A673 (cell line): Measurements from ENCODE around the gene C5orf58.

Source experiments
- CTCF ChIP-seq: fragments of 300-800, 200-600 bp; sonication (generic); conservative IDR thresholded peaks from 2 replicates; pipeline ENCODE4 v1.5.1; 2017; ENCODE audit warnings: low read depth, mild to moderate bottlenecking, antibody characterized with exemption, low read length, moderate library complexity, mixed read lengths
- EZH2 ChIP-seq: fragments of 200-600 bp; sonication (generic); IDR thresholded peaks from 2 replicates; pipeline ENCODE4 v1.6.1; 2017; ENCODE audit warnings: borderline replicate concordance, low read depth, mild to moderate bottlenecking, mixed read lengths, antibody characterized with exemption, low read length; ENCODE audit not compliant: poor library complexity, severe bottlenecking

DNA sequence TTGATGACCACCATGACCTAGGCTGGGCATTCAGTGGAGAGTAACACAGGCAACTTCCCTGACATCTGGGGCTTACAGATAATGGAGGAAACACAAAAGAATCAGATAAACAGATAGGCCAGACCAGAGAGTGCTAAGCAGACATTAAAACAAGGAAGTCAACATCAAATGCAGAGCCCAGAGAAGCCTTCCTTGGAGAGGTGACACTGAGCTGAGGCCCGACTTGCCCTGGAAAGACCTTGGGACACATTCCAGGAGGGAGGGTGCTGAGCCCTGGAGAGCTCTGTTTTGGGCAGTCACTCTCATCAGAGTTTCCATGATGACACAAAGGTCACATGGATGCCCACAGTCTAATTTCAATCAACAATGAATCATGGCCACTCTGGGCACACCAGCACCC is 31.9 kb upstream of the C5orf58 start:
- TF ChIP-seq CTCF (no peak), EZH2 (no peak)
